ENCODE results near the gene DMD.

The DMD gene

GRCh38 chrX:31838617-31839016 lies 1372.7 kb downstream of the DMD start:
- no peaks in the 10 kb centered on the region for H3K36me3 ChIP-seq (replicated peaks; ENCODE audit: insufficient read depth, low read length)
- no peaks in the 10 kb centered on the region for H3K9me3 ChIP-seq (replicated peaks; ENCODE audit: insufficient read depth, low read length)
- H3K4me2 ChIP-seq (ENCODE audit: low read depth, low read length), result no peak overlapping the region
- no peaks in the 10 kb centered on the region for H3K4me1 ChIP-seq (ENCODE audit: low read length)
- no peak overlapping the region for H3K4me3 ChIP-seq (ENCODE audit: low read length)
- H3K9ac ChIP-seq (ENCODE audit: low read length), result no peak overlapping the region
- no peak overlapping the region for H2AFZ ChIP-seq (ENCODE audit: low read length)
- H4K20me1 ChIP-seq (ENCODE audit: insufficient read depth, low read length), result no peaks in the 10 kb centered on the region
- TF ChIP-seq, protein P1, sequence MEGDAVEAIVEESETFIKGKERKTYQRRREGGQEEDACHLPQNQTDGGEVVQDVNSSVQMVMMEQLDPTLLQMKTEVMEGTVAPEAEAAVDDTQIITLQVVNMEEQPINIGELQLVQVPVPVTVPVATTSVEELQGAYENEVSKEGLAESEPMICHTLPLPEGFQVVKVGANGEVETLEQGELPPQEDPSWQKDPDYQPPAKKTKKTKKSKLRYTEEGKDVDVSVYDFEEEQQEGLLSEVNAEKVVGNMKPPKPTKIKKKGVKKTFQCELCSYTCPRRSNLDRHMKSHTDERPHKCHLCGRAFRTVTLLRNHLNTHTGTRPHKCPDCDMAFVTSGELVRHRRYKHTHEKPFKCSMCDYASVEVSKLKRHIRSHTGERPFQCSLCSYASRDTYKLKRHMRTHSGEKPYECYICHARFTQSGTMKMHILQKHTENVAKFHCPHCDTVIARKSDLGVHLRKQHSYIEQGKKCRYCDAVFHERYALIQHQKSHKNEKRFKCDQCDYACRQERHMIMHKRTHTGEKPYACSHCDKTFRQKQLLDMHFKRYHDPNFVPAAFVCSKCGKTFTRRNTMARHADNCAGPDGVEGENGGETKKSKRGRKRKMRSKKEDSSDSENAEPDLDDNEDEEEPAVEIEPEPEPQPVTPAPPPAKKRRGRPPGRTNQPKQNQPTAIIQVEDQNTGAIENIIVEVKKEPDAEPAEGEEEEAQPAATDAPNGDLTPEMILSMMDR (IDR thresholded peaks at IDR 0.05; ENCODE audit: low read length), result no peak
- TF ChIP-seq EZH2phosphoT487 (IDR thresholded peaks at IDR 0.05; ENCODE audit: low read length) (no peak), EZH2 (optimal IDR thresholded peaks at IDR 0.05; ENCODE audit: low read depth, low read length) (no peak)
- no peaks in the 10 kb centered on the region for H3K27me3 ChIP-seq (replicated peaks; ENCODE audit: insufficient read depth, low read length)
- no peaks in the 10 kb centered on the region for H3K79me2 ChIP-seq (ENCODE audit: low read length)
- H3K27ac ChIP-seq (ENCODE audit: low read length), result no peak overlapping the region
- H3K9me2 ChIP-seq (replicated peaks; ENCODE audit: insufficient read depth, low read length), result no peaks in the 10 kb centered on the region
- no peaks in the 10 kb centered on the region for H3F3A ChIP-seq (ENCODE audit: insufficient read depth, low read length)
- DNase-seq, result no peak

DNA sequence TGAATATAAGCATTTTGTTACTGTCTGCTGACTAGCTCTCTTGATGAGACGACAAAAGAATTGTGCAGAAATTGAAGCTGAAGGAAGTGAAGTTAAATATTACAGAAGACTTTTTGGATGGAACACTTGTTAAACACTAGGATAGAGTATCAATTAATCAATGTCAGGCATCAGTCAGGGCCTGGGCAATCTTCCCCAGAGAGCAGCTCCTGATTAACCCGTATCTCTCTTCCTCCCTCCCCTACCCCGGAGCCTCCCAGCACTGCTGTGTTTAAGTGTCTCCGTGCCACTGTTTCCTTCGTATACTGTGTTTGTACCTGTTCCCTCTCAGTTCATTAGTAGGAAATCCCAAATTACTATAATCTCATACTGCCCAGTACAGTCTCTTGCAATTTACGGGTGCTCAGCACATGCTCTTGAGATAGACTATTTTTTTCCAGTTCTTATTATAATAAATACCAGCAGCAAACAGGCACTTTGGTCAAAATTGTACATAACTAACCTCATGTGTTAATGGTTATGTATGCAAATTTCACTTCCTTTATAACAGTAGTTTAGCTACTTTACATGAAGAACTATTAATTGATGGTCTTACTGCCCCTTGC lies 1373.8 kb downstream of the DMD start:
- no peak overlapping the region for H2AFZ ChIP-seq (ENCODE audit: low read length)
- no peaks in the 10 kb centered on the region for H3K36me3 ChIP-seq (replicated peaks; ENCODE audit: insufficient read depth, low read length)
- TF ChIP-seq, protein P1 (IDR thresholded peaks at IDR 0.05; ENCODE audit: low read length), result no peak
- TF ChIP-seq EZH2phosphoT487 (IDR thresholded peaks at IDR 0.05; ENCODE audit: low read length) (no peak), EZH2 (optimal IDR thresholded peaks at IDR 0.05; ENCODE audit: low read depth, low read length) (no peak)
- no peaks in the 10 kb centered on the region for H3K79me2 ChIP-seq (ENCODE audit: low read length)
- H3F3A ChIP-seq (ENCODE audit: insufficient read depth, low read length), result no peaks in the 10 kb centered on the region
- H3K4me3 ChIP-seq (ENCODE audit: low read length), result no peak overlapping the region
- H4K20me1 ChIP-seq (ENCODE audit: insufficient read depth, low read length), result no peaks in the 10 kb centered on the region
- no peaks in the 10 kb centered on the region for H3K4me1 ChIP-seq (ENCODE audit: low read length)
- no peak overlapping the region for H3K27ac ChIP-seq (ENCODE audit: low read length)
- no peaks in the 10 kb centered on the region for H3K27me3 ChIP-seq (replicated peaks; ENCODE audit: insufficient read depth, low read length)
- H3K9ac ChIP-seq (ENCODE audit: low read length), result no peak overlapping the region
- H3K4me2 ChIP-seq (ENCODE audit: low read depth, low read length), result no peak overlapping the region
- no peaks in the 10 kb centered on the region for H3K9me2 ChIP-seq (replicated peaks; ENCODE audit: insufficient read depth, low read length)
- no peaks in the 10 kb centered on the region for H3K9me3 ChIP-seq (replicated peaks; ENCODE audit: insufficient read depth, low read length)
- DNase-seq, result no peak

GRCh38 chrX:31836479-31836878 lies 1374.9 kb downstream of the DMD start:
- Histone ChIP-seq H3K4me2 (ENCODE audit: low read depth, low read length) (no peak overlapping the region), H3K4me3 (ENCODE audit: low read length) (no peak overlapping the region), H3K27me3 (replicated peaks; ENCODE audit: insufficient read depth, low read length) (no peaks in the 10 kb centered on the region), H3K9ac (ENCODE audit: low read length) (no peak overlapping the region), H3K36me3 (replicated peaks; ENCODE audit: insufficient read depth, low read length) (no peaks in the 10 kb centered on the region), H3K4me1 (ENCODE audit: low read length) (no peaks in the 10 kb centered on the region), H3K27ac (ENCODE audit: low read length) (no peak overlapping the region), H3K9me3 (replicated peaks; ENCODE audit: insufficient read depth, low read length) (no peaks in the 10 kb centered on the region), H3F3A (ENCODE audit: insufficient read depth, low read length) (no peaks in the 10 kb centered on the region), H3K9me2 (replicated peaks; ENCODE audit: insufficient read depth, low read length) (no peaks in the 10 kb centered on the region), H3K79me2 (ENCODE audit: low read length) (no peaks in the 10 kb centered on the region), H4K20me1 (ENCODE audit: insufficient read depth, low read length) (no peaks in the 10 kb centered on the region), H2AFZ (ENCODE audit: low read length) (no peak overlapping the region)
- DNase-seq, result no peak
- TF ChIP-seq, protein P1 (IDR thresholded peaks at IDR 0.05; ENCODE audit: low read length), result no peak
- TF ChIP-seq EZH2 (optimal IDR thresholded peaks at IDR 0.05; ENCODE audit: low read depth, low read length) (no peak), EZH2phosphoT487 (IDR thresholded peaks at IDR 0.05; ENCODE audit: low read length) (no peak)

All from MM.1S (cell line).